SIG-M5 treated with dmso at 0.1 percent for 504 hours (cell line): ENCODE results near the gene CLDN25.

Source experiments
- DNase-seq: peaks from one replicate; lab custom pipeline; 2025; ENCODE audit not compliant: unreplicated experiment; lab: John Stamatoyannopoulos, UW

CLDN25 gene

DNA sequence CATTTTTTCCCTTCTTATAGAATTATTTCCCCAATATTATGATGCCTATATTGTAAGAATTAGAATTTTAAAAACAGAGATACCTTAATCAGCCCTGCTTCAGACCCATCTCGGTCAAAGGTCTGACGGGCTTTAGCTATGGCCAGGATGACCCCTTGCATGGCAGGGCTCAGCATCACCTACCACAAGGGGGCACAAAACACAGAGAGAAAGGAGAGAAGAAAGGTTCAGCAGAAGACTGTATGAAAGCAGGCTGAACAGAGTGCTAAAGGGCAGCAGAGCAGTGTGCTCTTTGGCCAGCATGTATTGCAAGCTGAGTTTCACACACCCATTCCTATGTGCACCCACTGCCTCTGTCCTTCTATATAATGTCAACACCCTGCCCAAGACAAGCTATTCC, 26.8 kb downstream of the CLDN25 start:
- no peak for DNase-seq

DNA sequence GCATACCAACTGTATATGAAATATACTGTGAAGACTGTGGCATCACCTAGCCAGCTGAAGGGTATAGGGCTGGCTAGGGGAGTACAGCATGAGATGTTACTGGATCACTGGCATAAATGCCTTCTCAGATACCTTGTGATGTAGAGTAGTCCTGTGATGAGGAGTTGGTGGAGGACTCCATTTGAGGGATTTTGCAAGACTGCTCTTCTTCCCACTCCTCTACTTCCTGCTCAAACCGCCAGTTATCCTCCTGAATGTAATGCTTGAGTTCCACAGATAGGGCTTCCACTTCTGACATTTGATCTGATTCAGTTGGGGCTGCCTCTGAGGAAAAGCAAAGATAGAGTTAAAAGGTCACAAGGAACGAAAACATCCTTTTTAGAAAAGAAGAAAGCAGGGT, 29.3 kb downstream of the CLDN25 start:
- no peak for DNase-seq

DNA sequence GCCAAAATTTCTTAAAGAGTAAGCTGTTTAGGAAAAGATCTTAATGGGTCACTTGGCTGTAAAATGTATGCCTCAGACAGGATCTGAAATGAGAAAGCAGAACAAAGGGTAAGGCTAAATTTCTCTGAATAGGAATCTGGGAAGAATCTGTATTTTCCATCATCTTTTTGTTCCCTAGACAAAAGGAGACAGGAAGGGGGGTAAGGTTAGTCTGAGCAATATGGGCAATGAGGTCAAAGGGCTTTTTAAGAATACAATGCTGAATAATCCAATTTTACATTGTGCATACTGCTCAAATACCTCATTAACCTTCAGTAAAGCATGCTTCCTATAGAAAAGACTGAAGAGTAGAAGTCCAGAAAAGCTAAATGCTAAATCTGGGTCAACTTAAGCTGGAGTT, 34.6 kb downstream of the CLDN25 start:
- no peak for DNase-seq

DNA sequence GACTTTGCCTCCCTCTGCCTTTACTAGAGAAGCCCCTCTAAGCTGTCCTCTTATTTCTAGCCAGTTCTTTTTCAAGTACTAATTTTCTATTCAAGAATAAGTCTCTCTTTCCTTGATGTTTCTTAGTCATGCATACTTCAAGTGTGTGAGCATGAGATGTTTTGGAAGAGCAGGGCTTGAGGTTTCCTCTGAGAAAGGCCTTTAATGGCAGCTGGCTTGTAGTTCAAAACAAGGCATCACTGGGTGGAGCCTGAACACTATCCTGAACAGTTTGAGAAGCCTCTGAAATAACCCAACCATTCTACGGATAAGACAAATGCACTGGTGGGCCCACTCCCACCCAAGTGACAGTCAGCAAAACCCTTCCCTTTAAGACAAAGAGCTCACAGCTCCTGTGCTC, 37.6 kb downstream of the CLDN25 start:
- no peak for DNase-seq

DNA sequence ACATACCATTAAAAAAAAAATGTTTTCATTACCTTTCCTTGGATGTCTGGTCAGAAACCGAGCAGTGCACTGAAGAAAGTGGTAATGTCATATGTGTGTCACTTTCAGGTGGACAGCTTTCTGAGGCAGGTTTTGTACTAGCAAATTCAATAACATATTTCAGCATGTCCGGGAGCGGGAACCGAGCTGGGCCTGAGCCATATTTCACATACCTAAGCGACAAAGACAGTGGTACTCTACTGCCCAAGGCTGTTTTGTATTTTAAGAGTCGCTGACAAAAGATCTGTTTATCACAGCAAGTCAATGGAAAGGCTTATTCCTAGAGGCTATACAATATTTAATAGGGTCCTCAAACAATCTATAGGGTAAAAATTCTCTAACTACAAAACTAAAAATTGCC, 38.0 kb downstream of the CLDN25 start:
- DNase-seq: no peak

DNA sequence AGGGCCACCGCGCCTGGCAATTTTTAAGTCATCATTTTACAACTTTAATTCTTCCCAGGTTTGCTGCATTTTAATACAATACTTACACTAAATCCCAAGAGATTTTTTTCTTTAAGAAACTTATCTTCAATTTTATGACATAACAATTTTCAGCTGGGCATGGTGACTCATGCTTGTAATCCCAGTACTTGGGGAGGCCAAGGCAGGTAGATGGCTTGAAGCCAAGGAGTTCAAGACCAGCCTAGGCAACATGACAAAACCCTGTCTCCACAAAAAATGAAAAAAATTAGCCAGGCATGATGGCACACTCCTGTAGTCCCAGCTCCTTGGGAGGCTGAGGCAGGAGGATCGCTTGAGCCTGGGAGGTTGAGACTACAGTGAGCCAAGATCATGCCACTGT, 38.8 kb downstream of the CLDN25 start:
- no peak for DNase-seq

DNA sequence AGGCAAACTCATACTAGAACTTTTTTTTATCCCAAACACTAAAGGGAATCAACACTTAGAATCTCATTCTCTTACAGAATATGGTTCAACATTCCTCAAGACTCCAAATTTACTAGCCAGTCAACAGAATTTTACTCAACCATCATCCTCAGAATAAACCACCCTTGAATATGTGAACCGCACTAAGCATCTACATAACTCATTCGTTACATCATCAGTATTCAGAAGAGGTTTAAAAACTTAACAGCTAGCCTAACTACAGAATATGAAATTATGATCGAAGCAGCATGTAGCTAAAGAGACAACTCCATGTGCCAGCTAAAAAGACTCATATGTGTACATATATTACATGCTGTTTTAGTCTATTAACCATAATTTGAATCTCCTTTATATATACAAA, 47.9 kb downstream of the CLDN25 start:
- no peak for DNase-seq

DNA sequence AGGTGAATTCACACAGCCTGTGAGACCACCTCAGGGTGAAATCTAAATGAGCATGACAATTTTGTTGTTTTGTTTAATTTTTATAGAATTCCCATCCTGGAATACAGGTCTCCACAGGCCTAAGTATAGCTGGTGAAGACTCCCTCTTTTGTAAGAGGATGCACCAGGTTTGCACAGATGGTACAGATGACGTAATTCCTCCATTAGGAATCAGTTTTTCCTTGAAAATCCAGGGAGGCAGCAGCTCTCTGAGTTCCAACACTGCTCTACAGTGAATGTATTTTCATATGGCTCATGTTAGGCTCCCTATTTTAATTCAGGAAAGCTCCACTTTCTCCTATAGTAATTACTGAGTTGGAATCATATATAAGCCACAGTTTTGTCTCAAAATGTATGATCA, 48.6 kb downstream of the CLDN25 start:
- no peak for DNase-seq

DNA sequence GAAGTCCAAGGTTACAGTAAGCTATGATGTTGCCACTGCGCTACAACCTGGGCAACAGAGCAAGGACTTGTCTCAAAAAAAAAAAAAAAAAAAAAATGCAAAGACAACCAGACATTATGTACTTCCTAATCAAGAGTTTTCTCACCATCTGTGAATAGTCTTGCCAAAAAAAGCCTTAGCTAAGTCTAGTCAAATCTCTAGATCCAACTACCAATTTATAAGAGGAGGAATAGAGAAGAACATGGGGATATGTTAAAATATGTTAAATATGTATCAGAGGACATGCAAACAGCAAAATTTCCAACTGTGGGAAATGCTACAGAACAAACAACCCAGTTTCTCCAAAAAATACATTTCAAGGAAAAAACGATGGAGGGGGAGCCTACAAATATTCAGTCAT, 50.2 kb downstream of the CLDN25 start:
- DNase-seq: no peak
